ENCODE results near the gene CCR7.

DNA sequence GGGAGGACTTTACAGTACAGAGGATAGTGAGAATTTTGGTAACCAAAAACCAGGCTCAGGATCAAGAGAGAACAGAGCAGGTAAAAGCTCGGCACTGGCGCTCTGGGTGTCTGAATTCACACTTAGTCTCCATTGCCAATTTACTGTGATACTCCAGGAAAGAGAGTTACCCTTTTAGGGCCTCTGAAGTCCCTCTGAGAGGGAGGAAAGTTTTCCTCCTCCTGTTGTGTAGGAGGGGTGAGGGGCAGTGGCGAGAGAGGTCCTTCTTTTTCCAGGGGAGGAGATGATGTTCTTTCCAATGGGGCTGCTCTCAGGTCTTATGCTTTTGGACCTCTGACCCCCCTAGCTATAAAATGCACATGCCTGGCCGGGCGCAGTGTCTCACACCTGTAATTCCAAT is 58.5 kb downstream of the CCR7 start:
- TF ChIP-seq, protein P1, sequence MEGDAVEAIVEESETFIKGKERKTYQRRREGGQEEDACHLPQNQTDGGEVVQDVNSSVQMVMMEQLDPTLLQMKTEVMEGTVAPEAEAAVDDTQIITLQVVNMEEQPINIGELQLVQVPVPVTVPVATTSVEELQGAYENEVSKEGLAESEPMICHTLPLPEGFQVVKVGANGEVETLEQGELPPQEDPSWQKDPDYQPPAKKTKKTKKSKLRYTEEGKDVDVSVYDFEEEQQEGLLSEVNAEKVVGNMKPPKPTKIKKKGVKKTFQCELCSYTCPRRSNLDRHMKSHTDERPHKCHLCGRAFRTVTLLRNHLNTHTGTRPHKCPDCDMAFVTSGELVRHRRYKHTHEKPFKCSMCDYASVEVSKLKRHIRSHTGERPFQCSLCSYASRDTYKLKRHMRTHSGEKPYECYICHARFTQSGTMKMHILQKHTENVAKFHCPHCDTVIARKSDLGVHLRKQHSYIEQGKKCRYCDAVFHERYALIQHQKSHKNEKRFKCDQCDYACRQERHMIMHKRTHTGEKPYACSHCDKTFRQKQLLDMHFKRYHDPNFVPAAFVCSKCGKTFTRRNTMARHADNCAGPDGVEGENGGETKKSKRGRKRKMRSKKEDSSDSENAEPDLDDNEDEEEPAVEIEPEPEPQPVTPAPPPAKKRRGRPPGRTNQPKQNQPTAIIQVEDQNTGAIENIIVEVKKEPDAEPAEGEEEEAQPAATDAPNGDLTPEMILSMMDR (IDR thresholded peaks at IDR 0.05): no peak
- TF ChIP-seq EP300 (IDR thresholded peaks at IDR 0.05): no peak
- no peak for TF ChIP-seq POLR2A (IDR thresholded peaks at IDR 0.05)

Data from ovary (tissue), 3 donors.